GM19035 (cell line): ENCODE measurements around the gene LEAP2.

Experiments
- ATAC-seq: cut with Tn5 transposase; IDR thresholded peaks from one replicate; pipeline ENCODE4 v1.9.1; 2021; ENCODE audit not compliant: unreplicated experiment

The LEAP2 gene

DNA sequence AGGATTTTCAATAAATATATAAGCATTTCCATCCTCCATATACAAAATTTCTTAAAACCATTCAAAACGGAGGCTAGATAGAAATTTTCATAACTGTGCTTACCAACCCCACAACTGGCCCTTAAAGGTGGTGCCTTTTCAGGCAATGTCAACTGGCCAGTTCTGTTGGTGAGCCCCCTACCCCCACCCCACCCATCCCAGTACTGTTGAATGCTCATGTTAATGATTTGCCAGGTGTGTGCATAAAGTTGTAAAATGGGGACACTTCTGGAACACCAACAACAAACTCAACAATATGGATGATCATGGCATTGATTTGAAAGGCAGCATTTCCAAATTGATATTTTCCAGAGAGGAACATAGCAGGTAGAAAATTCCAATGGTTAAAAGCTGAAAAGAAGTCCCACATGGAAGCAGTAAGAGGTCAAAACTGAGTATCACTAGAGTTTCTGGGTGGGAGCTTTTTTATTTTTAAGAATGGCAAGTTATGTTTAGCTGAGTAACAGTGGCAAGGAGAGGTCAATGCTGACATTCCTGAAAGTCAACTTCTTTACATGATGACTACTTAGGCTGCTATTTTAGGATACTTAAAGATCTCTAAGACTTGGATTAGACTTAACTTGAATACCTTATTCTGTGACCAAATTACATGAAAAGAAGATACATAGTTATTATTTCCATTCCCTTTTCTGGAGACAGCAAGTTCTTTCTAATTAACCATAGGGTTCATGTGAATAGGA lies 2.7 kb downstream of the LEAP2 start:
- no peak for ATAC-seq

DNA sequence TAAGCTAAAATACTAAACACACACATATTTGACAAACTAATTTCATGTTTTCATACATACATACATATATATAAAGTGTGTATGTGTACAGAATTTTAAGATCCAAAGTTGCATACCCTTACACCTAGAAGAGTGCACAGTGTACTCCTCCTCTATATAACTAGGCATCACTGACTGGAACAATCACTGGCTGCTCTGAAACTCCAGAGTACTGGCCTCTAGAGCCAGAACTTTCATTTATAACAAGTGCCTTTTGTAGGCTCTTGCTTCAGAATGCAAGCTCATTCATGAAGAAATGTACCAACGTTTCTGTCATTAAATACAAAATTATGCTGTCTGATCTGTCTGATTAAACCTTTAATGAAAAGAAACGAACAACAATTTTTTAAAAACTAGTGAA lies 4.0 kb downstream of the LEAP2 start:
- ATAC-seq, result no peak

DNA sequence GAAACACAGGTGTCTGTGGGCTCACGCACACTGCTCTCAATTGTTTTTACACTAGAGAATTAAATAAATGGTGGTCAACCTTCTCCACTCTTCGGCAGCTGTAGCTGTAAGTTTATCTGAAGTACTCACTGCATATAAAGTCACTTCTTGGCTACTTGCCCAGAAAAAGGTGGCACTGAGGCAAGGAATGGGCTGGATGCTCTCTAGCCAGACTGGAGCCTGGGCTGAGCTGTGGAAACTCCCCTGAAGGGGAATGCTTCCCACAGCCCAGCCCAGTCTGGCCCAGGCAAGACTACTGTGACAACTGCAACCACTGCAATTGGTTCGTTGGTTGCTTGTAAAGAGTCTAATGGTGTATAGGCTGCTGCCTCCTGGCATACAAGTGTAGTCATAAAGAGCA lies 4.5 kb downstream of the LEAP2 start:
- no peak for ATAC-seq

DNA sequence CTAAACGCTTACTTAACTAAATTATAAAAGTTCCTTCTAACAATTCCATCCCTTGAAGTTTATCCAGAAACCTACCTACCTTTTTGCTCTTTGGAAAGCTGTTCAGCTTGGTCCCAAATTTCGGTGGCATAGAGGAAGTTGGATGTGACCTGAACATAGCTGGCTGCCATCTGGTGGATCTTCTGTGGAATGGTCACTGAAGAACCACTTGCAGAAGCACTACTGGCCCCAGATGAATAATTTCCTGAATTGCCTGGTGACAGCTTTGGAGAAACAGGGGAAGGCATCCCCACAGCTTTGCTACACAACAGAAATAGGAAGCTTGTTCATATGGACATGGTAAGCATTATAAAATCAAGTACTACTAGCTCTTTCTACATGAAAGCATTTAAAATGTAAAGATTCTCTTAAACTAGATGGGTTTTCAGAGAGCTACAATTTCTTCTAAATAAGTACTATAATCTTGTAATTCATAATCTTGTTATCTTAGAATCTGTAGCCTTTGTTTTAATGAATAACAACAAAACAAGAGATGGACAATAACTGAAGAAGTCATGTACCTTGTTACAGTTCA lies 9.9 kb downstream of the LEAP2 start:
- no peak for ATAC-seq

DNA sequence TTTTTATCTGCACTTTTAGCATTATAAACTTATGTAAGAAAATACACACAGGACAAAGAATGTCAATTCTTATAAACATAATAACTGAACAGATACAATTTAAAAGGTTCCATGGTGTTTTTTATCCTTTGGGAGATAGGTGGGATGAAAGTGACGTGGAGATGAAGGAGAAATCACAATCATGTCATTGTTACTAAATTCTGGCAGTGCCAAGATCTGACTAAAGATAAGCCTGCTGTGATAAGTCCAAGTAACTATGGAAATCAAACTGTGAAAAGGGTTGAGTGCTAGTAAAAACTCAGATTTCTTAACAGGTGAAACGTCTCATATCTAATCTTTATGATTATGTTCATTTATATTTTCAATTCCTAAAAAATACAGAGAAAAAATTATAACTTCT lies 11.1 kb downstream of the LEAP2 start:
- ATAC-seq, result no peak

DNA sequence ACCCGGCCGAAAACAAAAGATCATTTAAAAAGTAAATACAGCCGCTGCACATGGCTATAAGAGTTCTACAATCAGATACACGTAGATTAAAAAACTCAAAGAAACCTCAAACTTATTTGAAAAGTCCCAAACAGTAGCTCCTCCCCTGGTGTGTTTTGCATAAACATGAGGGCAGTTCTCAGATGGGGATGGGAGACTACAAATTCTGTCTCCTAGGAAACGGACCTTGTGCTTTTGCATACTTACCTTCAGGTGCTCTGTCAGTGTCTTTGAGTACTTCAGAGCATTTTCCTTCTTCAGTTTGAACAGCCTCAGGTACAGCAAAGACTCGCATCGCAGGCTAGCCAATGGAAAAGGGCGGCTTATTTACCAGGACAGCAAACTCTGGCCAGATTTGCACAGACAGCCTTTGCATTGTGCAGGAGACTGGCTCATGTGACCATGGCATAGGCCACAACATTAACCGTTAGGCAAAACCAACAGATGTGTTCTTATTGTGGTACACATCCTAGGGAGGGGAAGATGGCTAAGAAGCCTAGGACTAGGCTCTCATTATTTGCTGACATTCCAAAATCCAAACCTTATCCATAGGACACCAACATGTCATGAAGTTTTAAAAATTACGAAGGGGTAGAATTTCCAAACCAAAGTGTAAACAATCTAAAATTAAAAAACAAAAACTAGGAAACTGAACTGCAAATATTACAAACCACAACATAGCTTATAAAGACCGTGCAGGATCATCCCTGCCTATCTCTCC lies 12.8 kb downstream of the LEAP2 start:
- ATAC-seq, result no peak

DNA sequence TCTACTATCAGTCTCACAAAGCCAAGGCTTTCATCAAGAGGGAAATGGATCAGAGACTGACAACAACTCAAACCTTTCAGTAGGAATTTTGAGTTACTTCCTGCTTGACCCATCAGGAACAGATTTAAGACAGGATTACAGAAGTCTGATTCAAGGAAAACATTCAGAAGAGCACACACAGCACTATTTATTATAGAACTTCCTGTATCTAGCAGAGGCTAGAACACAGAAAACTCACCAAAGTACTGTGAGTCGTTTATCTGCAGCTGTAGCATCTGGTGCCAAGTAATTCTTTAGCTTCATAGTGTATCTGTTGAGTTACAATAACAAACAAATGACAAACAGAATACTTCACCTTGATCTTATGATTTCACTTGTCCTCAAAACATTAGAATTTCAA lies 13.8 kb downstream of the LEAP2 start:
- ATAC-seq, result no peak

DNA sequence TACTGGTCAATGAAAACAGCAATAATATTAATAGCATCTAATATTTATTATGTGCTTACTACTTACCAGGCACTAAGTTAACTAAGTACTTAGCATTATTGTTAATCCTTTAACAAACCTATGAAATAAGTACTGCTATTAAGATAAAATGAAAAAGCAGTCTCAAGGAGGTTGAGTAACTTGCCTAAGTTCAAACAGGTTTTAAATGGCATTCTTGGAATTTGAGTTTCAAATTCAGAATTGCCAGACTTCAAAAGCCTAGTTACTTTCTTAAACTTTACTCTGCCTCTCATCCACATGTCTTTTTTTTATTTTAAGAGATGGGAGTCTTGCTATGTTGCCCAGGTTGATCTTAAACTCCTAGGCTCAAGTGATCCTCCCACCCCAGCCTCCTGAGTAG lies 16.0 kb downstream of the LEAP2 start:
- ATAC-seq, result no peak

DNA sequence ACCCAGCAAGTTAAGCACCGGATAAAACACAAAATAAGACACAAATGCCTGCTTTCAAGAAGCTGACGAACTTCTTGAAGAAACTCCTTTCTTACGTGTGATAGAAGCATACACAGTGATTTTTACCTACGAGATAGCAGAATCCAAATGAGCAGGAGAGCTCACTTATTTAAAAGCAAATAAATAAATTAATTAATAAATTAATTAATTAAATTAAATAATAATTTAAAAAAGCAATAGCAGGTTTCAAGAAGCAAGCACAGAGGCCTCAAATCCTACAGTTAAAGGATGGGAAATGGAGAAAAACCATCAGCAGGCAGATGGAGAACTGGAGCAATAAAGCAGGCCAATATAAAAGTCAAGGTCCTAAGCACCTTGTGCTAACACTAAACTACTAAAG lies 17.3 kb downstream of the LEAP2 start:
- ATAC-seq, result no peak

DNA sequence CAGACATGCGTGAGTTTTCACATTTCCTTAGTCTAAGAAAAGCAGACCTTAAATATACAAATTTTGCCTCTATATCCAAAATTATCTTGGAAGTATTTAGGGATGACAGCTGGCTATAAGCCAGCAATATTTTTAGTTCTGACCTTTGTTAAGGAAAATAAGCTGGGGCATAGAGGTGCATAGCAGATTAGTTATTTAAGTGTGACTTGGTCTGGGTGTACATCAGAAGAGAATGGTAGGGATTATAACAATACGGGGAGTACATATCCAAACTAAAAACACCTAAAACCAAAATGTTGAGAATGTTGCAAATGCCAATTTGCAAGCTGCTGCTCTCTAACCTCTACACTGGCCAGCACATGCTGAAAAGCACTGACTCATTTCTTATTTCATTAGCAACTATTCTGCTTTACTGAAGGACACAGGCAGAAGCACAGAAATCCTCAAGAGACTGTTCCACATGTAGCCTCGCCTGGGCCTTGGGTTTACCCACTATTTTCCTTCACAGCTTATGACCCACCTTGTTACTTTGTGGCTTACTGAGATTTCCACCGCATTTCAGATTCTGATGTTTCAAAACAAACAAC lies 22.3 kb downstream of the LEAP2 start:
- ATAC-seq, result no peak

DNA sequence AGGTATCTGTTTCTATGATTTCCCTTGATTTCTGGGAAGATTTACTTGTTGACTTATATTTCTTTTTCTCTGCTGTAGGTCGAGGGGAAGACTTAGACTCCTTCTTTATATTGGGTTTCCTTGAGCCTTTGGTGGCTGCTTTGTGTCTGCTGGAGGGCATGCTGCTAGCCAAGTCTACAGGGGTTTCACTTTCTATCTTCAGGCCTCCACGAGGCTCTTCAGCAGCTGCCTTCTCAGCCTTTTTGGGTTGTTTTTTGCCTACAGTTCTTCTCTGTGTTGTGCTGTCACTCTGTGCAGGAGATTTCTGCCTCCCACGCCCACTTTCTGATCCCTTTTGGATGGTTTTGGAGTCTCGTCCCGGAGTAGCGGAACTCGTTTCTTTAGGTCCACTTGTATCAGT lies 23.2 kb downstream of the LEAP2 start:
- ATAC-seq, result no peak

DNA sequence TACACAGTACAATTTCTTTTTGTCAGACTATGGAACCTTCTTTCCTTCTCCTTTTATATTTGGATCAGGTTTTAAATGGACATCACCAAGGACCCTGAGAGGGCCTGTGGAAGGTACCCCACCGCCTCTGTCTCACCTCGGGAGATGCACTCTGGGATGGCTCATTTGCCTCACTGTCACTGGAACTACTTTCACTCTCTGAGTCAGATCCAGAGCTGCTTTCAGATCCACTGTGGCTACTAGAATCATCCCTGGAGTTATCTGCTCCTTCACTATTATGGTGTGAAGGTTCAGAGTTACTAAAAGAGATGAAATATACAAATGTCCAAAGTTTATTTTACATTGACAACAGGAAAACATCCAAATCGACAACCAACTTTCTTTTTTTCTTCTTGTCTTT lies 24.6 kb downstream of the LEAP2 start:
- no peak for ATAC-seq

DNA sequence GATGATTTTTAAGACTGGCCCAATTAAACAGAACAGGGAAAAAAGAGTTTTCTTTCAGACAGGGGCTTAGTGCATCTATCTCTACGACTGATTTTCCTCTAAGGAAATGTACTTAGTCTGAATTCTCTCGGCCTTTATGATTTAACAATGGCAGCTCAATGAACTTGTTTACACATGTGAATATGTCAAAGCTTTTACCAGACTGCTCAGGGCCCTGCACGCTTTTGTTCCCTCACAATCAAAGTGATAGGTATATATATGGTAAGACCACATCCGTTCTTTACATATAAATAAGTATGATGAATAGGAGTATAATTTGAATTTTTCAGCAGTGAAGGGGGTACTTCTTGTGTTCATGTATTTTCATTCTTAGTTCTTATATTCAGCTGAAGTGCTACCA lies 27.6 kb downstream of the LEAP2 start:
- ATAC-seq, result no peak

DNA sequence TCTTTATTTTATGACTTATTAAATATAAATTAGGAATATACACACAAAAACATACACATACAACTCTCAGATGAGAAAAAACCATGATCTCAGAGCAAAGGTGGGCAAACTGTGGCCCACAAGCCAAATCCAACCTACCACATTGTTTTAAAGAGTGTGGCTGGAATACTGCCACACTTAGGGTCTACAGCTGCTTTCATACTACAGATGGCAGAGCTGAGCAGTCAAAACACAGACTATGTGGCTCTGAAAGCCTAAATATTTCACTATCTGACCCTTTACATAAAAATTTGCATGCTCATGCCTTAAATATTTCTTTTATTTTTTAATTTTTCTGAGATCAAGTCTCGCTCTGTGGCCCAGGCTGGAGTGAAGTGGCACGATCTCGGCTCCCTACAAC lies 28.3 kb downstream of the LEAP2 start:
- no peak for ATAC-seq

DNA sequence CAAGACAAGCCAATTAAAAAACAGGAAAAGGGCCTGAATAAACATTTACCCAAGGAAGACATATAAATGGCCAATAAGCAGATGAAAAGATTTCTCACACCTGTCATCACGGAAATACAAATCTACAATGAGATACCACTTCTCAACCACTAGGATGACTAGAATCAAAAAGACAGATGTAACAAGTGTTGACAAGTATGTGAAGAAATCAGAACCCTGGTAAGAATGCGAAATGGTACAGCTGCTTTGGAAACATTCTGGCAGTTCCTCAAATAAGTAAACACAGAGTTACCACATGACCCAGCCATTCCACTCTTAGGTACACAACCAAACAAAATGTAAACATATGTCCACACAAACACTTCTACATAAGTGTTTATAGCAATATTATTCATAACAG lies 32.5 kb downstream of the LEAP2 start:
- no peak for ATAC-seq

DNA sequence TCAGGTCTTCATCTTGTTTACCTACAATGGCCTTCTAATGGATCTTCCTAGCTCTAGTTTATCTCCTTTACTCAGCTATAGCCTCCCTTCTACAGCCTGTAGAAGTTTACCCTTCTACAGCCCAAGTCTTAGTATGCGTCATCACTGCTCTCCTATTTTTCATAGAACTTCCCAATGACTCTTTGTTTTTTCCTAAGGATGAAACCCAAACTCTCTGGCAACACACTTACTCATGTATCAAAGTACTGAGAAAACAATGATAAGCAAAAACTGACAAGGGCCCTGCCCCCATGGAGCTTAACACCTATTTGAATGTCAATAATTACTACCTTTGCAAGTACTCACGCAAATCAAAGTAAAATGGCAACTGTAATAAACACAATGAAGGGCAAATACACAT lies 33.7 kb downstream of the LEAP2 start:
- ATAC-seq, result no peak

DNA sequence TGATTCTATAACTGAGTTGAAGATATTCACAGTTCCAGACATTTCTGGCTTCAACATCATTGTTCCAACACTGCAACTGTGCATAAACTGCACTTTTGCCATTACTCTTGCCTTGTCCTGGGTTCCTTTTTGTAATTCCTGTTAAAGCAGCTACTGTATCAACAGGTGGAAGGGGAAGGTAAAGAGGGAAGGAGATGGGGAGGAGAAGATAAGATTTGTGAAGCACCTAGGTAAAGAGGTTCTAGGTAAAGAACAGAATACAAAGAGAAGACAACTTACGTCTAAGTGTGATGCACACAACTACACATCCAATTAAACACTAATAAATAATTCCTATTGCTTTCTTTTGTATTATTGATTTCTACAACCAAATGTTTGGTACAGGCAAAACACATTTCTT lies 36.2 kb downstream of the LEAP2 start:
- ATAC-seq, result no peak

DNA sequence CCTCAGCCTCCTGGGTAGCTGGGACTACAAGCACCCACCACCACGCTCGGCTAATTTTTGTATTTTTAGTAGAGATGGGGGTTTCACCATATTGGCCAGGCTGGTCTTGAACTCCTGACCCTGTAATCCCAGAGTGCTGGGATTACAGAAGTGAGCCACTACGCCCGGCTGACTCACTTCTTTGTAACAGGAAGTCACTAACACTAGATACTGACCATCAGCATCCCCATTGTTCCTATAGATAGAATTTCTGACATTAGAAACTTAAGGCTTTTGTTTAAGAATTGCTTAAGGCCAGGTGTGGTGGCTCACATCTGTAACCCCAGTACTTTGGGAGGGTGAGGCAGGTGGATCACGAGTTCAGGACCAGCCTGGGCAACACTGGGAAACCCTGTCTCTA lies 42.2 kb downstream of the LEAP2 start:
- ATAC-seq, result no peak

DNA sequence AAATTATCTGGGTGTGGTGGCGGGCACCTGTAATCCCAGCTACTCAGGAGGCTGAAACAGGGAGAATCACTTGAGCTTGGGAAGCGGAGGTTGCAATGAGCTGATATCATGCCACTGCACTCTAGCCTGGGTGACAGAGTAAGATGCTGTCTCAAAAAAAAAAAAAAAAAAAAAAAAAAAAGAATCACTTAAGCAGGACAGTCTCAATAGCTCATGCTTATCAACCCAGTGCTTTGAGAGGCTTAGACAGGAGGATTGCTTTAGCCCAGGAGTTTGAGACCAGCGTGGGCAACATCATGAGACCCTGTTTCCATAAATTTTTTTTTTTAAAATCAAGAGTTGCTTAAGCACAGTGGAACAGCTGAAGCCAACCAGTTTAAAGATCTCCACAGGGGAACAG lies 42.6 kb downstream of the LEAP2 start:
- no peak for ATAC-seq
